Neural cell (in vitro differentiated cells): ENCODE results near the gene CD164L2.

ENCODE experiments used
- CTCF ChIP-seq: fragments of 450-650 bp; IDR thresholded peaks from 2 replicates; pipeline ENCODE4 v1.5.1; 2014; ENCODE audit warnings: antibody characterized with exemption, mild to moderate bottlenecking, moderate library complexity; ENCODE audit not compliant: poor library complexity, severe bottlenecking
- EP300 ChIP-seq: fragments of 450-650 bp; conservative IDR thresholded peaks from 2 replicates; pipeline ENCODE4 v1.6.1; 2014; ENCODE audit warnings: antibody characterized with exemption, mild to moderate bottlenecking, moderate library complexity; ENCODE audit not compliant: poor library complexity, severe bottlenecking
- EZH2 ChIP-seq: fragments of 200-600, 300-800 bp; shearing (Covaris generic), sonication (generic); IDR thresholded peaks from 2 replicates; pipeline ENCODE4 v1.6.1; 2014; ENCODE audit warnings: antibody characterized with exemption, low read length, borderline replicate concordance, mild to moderate bottlenecking; ENCODE audit not compliant: insufficient read depth, poor library complexity, severe bottlenecking
- MXI1 ChIP-seq: fragments of 450-650 bp; conservative IDR thresholded peaks from 2 replicates; pipeline ENCODE4 v1.6.1; 2014; ENCODE audit warnings: antibody characterized with exemption, mild to moderate bottlenecking; ENCODE audit not compliant: poor library complexity, severe bottlenecking
- POLR2AphosphoS5 ChIP-seq: IDR thresholded peaks from 2 replicates; pipeline ENCODE4 v1.6.1; 2012
- RAD21 ChIP-seq: fragments of 450-650 bp; conservative IDR thresholded peaks from 2 replicates; pipeline ENCODE4 v1.6.1; 2014; ENCODE audit warnings: antibody characterized with exemption, mild to moderate bottlenecking, moderate library complexity
- REST ChIP-seq: IDR thresholded peaks from 2 replicates; pipeline ENCODE4 v1.6.1; 2012; ENCODE audit warnings: borderline replicate concordance
- SMC3 ChIP-seq: fragments of 450-650 bp; conservative IDR thresholded peaks from 2 replicates; pipeline ENCODE4 v1.6.1; 2014; ENCODE audit warnings: antibody characterized with exemption, mild to moderate bottlenecking, moderate library complexity; ENCODE audit not compliant: poor library complexity
- TAF1 ChIP-seq: IDR thresholded peaks from 2 replicates; pipeline ENCODE4 v1.6.1; 2012; ENCODE audit warnings: low read depth

DNA sequence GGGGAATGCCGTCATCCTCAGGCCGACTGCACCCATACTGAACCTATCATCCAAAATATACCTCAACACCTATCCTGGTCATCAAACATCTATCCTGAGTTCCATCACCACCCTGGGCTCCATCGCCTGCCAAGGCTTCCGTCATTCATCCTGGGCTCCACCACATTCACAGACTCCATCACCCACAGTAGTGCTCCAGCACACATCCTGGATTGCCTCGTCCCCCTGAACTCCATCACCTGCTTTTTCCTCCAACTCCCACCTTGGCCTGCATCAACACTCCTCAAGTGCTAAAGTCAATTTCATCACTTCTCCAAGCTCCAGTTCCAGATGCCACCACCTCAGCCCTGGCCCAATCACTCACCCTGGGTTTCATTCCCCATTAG, 24.2 kb downstream of the CD164L2 start:
- TF ChIP-seq CTCF, result no peak
- no peak for TF ChIP-seq POLR2AphosphoS5
- TF ChIP-seq EZH2, result no peak
- no peak for TF ChIP-seq RAD21
- TF ChIP-seq SMC3, result no peak
- no peak for TF ChIP-seq EP300
- TF ChIP-seq MXI1, result no peak
- no peak for TF ChIP-seq TAF1
- TF ChIP-seq REST, result no peak
